GM12875 (cell line): ENCODE measurements around the gene ORAI3.

ENCODE experiments used
- H3K4me3 ChIP-seq: one replicate; pipeline ENCODE4 v1.5.1; 2011; ENCODE audit warnings: low read depth, low read length, control low read depth
- CTCF ChIP-seq: IDR thresholded peaks from 2 replicates; pipeline ENCODE4 v1.5.1; 2011; ENCODE audit warnings: low read depth, mild to moderate bottlenecking, control low read depth, inconsistent platforms, low read length, moderate library complexity, borderline replicate concordance; ENCODE audit not compliant: insufficient read depth

The ORAI3 gene

GRCh38 chr16:30986129-30986991 lies 37.5 kb downstream of the ORAI3 start:
- H3K4me3 ChIP-seq = no peak overlapping the region
- TF ChIP-seq CTCF = 0 out of 2 replicates have a peak, but pooled peaks have one; percentile 3

- TF ChIP-seq CTCF = no peak
These were observed 38.8 kb downstream of the ORAI3 start for GRCh38 chr16:30987581-30988190.

GRCh38 chr16:30989469-30990047 lies 40.7 kb downstream of the ORAI3 start:
- no peak for TF ChIP-seq CTCF
- no peak overlapping the region for H3K4me3 ChIP-seq

More at GRCh38 chr16:30987581-30988190, 38.8 kb downstream of the ORAI3 start:
- no peak overlapping the region for H3K4me3 ChIP-seq

- no peak overlapping the region for H3K4me3 ChIP-seq
- no peak for TF ChIP-seq CTCF
These were observed 41.2 kb downstream of the ORAI3 start for GRCh38 chr16:30990105-30990504.

- no peak overlapping the region for H3K4me3 ChIP-seq
- TF ChIP-seq CTCF = no peak
These were observed 42.2 kb downstream of the ORAI3 start for GRCh38 chr16:30991052-30991451.

GRCh38 chr16:30992276-30992780 lies 43.5 kb downstream of the ORAI3 start:
- H3K4me3 ChIP-seq = no peak overlapping the region
- TF ChIP-seq CTCF = no peak
